H1 (cell line): ENCODE measurements around the gene ZBED4.

Experiments
- ATF2 ChIP-seq: IDR thresholded peaks from 2 replicates; pipeline ENCODE4 v1.6.1; 2012; ENCODE audit warnings: low read length, inconsistent platforms
- CHD2 ChIP-seq: IDR thresholded peaks from 2 replicates; pipeline ENCODE4 v1.6.1; 2012; ENCODE audit warnings: low read length, improper control_type of control experiment
- CTCF ChIP-seq, 3 experiments: IDR thresholded peaks; 1 replicate in 2 of 3; 2 replicates in 1 of 3; pipeline versions ENCODE4 v1.5.1 to v1.6.1; 2011; ENCODE audit warnings: low read length in 3 of 3, mild to moderate bottlenecking in 3 of 3, inconsistent platforms in 2 of 3, low read depth in 1 of 3, moderate library complexity in 1 of 3; ENCODE audit not compliant: insufficient read depth in 1 of 3; ENCODE audit errors: control extremely low read depth in 1 of 3
- POLR2AphosphoS5 ChIP-seq: IDR thresholded peaks from 2 replicates; pipeline ENCODE4 v1.6.1; 2011; ENCODE audit warnings: low read depth, low read length
- SIN3A ChIP-seq, 2 experiments: IDR thresholded peaks in 1 of 2; conservative IDR thresholded peaks in 1 of 2; 2 replicates each; pipeline ENCODE4 v1.6.1; 2011 to 2012; ENCODE audit warnings: low read length in 2 of 2, improper control_type of control experiment in 1 of 2, low read depth in 1 of 2, mild to moderate bottlenecking in 1 of 2
- SP1 ChIP-seq: IDR thresholded peaks from 2 replicates; pipeline ENCODE4 v1.6.1; 2011; ENCODE audit warnings: low read depth, low read length

DNA sequence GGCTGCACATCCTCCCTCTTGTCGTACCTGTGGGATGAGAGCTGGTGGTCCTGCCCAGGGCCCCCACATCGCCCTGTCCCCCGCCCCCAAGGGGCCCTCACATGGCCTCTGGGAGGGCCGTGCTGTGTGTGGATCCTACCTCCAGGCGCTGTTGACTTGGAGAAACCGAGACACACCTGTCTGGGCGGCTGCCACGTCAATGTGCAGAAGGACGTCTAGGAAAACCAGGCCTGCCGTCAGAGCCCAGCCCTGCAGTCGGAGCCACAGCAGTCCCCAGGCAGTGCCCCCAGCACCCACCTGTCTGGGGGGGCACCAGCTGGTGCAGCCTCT, 50.4 kb downstream of the ZBED4 start:
- TF ChIP-seq CTCF (IDR thresholded peaks at IDR 0.05; ENCODE audit: control extremely low read depth in 1 of 3, insufficient read depth in 1 of 3, low read depth in 1 of 3, low read length in 3 of 3) (no peak), SIN3A (conservative IDR thresholded peaks at IDR 0.05 in 1 of 2, IDR thresholded peaks at IDR 0.05 in 1 of 2; ENCODE audit: low read depth in 1 of 2, low read length in 2 of 2) (no peak), CHD2 (no peak), SP1 (no peak), ATF2 (no peak), POLR2AphosphoS5 (no peak)
